IPS-18c (cell line): ENCODE results near the gene FBN2.
"Not testable (repeated sequence)": the region's sequence is repeated elsewhere in the genome, so short reads cannot be mapped to it uniquely, and the experiment has no call there.

ENCODE experiments used
- H3K4me3 ChIP-seq: 2 replicates; pipeline ENCODE4 v1.7.0; 2013; ENCODE audit warnings: low read depth, mild to moderate bottlenecking, low read length, moderate library complexity; ENCODE audit not compliant: insufficient read depth
- H3K9me3 ChIP-seq: one replicate; pipeline ENCODE4 v1.6.1; 2013; ENCODE audit warnings: mild to moderate bottlenecking, low read length, moderate library complexity; ENCODE audit not compliant: control insufficient read depth, insufficient read depth

The FBN2 gene

DNA sequence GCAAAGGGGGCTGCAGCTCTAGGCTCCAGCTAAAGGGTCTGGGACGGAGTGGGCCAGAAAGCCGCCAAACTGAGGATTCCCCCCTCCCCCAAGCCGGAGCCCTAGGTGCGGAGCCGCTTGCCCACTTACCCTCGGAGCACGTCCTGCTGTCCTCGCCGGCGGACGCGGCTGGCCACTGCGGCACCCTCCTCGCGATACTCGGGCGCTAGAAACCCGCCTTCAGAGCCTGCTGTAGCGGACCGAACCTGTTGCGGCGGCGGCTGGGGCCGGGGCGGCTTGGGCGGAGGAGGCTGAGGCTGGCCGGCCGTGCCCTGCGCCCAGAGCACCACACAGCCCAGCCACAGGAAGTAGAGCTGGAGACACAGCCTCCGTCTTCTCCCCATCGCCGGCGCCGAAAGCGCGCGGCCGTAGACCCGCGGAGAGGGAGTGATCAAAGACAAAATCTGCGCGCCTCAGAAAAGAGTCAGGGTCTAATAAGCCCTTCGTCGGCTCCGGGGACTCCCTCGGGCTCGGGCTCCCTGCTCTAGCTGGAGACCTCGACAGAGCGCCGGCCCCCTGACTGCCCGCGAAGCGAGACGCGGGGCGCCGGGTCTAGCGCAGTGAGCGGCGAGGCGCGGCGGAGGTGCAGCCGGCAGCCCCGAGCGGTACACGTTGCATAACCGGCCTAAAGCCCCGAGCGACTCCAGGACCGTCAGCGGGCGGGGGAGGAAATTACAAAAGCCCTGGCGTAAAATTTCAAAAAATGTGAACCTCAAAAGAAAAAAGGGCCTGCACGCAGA is 635 bp downstream of the FBN2 start:
- peaks cover 2% of the 10 kb centered on the region for H3K9me3 ChIP-seq

DNA sequence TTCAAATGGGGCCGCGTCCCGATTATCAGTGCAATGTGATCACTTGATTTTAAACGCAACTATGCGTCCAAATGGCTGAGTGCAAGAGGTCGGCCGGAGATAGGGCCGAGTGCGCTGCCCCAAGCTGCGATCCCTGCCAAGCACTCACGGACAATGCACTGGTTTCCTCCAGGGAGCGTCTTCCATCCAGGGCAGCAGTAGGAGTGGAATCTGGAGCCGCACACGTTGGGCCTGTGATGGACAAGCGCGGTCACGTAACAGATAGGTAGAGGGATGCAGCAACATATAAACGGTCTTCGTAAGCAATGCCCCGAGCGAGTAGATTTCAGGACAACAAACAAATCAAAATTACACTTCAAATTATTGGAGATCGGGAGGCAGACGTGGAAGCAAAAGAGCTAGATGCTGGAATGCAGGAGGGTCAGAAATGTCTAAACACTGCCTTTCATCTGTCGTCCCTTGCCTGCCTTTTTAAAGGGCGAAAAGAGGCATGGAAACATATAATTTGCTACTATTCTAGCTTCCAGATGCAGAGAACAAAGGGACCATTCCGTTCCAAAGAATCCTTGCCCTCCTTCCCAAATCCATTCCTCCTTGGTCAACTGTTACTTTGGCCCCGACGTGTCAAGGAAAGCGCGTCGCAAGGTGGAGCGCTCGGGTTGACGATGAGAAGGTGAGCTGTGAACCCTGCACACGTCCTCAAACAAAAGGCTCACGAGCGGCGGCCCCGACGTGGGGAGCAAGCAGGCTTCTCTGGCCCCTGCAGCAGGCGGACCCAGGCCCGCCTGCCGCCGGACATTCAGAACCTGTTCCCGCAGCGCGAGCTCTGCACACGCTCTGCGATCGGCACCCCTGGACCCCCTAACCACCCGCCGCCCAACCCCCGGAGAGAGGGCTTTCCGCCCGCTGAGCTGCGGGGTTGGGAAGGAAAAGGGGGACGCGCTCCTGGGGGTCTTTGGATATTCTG is 1.5 kb downstream of the FBN2 start:
- Histone ChIP-seq H3K4me3 (peak overlapping the region; percentile 71), H3K9me3 (peaks cover 2% of the 10 kb centered on the region)

More for the DNA sequence above, 635 bp downstream of the FBN2 start:
- H3K4me3 ChIP-seq: peak overlapping the region; percentile 71

DNA sequence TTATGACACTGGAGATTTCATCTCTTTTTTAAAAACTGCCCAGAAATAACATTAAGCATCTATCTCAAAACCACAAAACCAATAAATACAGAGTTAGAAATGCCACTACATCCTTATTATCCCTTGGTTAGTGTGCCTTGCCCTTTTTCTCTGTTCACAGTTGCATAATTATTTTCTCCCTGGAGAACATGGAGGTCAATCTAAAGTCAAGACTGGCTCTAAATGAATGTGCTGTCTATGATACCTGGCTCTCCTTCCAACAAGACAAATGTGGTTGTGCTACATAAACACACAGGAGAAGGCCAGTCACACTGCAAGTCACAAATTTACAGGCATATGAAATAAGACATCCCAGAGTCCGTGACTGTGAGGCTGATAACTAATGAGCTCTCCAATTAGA is 2.8 kb downstream of the FBN2 start:
- H3K4me3 ChIP-seq: no peak overlapping the region
- H3K9me3 ChIP-seq: peaks cover 2% of the 10 kb centered on the region

DNA sequence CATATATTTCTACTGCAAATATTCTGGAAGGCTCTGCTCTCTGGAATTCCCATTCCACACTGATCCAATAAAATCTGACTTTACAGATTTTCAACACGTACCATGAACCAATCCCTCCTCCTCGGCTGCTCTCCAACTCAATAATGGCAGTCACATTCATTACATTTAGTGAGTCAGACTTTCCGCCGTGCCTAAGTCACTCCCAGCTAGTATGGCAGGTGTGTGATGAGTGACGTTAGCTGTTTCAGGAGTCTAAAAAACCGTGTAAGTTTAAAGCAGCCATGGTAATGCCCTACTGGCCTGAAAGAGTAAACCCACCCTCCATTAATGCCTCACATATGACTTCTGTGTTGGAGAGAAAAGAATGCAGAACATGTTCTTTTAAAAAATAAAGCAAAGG is 3.3 kb downstream of the FBN2 start:
- H3K9me3 ChIP-seq: peaks cover 2% of the 10 kb centered on the region
- H3K4me3 ChIP-seq: no peak overlapping the region

DNA sequence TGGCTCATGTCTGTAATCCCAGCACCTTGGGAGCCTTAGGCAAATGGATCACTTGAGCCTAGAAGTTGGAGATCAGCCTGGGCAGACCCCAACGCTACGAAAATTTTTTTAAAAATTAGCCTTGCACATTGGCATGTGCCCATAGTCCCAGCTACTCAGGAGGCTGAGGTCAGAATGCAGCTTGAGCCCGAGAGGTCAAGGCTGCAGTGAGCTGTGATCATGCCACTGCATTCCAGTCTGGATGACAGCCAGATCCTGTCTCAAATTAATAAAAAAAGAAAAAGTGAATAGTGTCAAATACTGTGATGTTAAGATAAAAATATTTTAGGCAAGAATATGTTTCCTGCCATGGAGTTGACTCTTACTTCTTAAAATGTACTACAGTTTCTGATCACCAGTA is 5.3 kb downstream of the FBN2 start:
- H3K4me3 ChIP-seq: no peak overlapping the region
- H3K9me3 ChIP-seq: no peaks in the 10 kb centered on the region

DNA sequence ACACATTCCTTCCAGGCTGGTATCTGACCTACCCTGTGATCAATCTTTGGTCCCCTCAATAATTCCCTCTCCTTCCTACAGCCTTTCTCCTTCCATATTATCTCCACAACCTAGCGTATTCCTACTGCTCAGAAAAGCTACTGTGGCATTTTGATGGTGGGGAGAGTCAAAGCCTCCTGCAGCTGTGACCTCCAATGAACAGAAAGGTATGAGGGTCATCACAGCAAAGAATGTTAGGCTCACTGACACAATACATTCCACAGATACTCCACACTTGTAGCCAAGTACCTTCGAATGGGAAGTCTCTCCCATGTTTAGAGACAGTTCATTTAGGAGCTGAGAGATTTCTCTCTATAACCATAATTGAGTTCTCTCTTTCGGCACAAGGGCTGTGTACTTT is 5.9 kb downstream of the FBN2 start:
- H3K9me3 ChIP-seq: no peaks in the 10 kb centered on the region
- no peak overlapping the region; the same call in 1 of the 2 replicates for H3K4me3 ChIP-seq

DNA sequence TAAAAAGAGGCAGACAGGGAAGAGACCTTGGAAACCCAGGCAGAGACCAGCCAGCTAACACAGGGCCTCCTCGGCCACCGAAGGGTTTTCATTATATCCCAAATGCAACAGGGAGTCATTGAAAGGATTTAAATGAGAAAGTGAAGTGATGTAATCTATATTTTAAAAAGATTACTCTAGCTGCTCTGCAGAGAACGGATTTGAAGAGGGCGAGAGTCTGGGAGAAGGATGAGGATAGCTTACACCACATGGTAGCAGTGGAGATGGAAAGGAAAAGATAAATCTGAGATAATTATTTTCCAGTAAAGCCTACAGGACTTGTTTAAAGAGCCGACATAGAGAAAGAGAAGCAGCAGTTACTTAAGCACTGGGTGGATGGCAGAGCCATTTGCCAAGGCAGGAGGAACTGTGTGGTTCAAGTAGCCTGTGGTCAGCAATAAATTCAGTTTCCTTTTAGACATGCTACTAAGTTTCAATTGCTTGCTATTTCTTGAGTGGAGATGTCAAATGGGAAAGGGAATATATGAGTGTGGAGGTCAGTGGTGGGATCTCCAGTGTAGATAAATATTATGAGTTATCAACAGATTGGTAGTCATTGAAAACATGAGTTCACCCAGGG is 9.3 kb downstream of the FBN2 start:
- no peak overlapping the region for H3K4me3 ChIP-seq

DNA sequence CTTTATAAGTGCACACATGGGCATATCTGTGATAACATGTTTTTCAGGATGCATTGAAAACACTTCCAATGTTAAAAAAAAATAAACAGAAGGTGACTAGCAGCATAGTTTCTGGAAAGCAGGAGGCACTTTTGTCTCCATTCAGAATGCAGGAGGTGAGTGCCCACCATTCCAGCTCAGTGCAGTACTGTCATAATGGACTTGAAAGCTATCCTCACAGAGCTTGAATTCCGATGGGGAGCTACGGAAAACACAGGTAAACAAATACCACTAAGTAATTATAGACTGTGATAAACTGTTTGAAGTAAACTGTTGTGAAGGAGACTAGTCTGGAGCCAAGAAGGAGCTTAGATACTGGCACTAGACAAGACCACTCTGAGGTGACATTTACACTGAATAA is 9.9 kb downstream of the FBN2 start:
- Histone ChIP-seq H3K9me3 (no peaks in the 10 kb centered on the region), H3K4me3 (no peak overlapping the region)

More for the DNA sequence above, 9.3 kb downstream of the FBN2 start:
- no peaks in the 10 kb centered on the region for H3K9me3 ChIP-seq

DNA sequence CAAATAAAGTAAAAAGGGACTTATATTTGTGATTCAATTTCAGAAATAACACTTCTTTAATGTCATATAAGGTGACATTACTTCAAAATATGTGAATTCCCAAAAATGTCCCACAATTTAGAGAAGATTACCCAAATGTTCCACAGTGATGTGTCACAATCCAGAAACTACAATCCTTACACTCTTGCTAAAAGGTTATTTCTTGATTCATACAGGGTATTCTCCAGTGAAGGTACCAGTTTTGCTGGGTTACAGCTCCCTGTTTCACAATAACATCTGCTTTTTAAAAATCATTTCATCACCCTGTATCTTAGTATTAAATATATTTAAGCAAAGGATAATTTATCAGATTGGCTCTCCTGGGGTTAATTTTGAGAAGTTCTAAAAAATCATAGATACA is 11.0 kb downstream of the FBN2 start:
- Histone ChIP-seq H3K9me3 (no peaks in the 10 kb centered on the region), H3K4me3 (no peak overlapping the region)

DNA sequence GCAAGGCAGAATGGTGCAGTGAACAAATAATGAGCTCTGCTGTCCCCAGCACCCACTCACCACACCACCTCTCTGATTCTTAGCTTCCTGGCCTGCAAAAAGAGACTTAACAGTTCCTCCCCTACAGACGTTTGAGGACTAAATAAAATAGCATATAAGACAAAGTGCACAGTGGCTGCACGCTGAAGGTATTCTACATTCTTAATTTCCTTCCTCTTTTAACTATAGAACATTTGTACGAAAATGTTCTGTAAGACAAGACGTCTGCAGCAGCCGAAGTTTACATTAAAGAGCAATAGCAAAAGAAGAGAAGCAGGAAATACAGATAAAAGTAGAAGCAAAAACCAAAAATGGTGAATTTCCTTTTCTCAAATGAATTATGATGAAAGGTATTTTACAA is 15.7 kb downstream of the FBN2 start:
- Histone ChIP-seq H3K9me3 (no peaks in the 10 kb centered on the region), H3K4me3 (no peak overlapping the region)

DNA sequence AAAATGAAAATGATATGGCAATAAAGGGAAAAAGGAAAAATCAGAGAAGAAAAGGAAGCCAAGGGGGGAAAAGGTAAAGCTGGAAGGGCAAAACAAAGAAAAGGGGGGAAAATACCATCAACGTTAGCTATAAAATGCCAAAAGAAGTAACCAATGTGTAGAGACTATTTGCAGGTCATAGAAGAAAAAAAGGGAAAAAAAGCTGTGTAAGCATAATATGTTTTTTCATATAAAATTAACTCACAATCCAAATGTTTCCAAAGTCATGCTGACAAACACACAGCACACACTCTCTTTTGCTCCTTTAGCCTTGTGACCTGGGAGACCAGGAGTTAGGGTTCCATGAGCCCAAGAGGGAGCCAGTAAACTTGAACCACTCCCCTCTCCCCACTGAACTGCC is 18.2 kb downstream of the FBN2 start:
- Histone ChIP-seq H3K9me3 (no peaks in the 10 kb centered on the region), H3K4me3 (no peak overlapping the region)

DNA sequence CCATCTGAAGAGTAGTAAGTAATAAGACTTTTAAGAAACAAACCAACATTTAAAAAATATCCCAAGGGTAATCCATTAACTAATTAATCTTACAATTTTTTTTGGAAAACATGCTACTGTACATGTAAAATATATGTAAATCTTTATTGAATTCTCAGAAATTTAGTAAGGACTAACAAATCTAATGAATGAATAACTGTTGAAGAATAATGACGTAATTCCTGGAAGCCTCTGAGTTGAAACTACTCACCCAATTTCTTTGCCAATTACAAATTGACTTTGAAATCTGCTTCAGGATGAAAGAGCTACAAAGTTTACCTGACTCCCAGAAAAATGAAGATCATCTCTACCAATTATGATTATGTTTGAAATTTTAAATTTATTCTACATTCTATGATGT is 21.1 kb downstream of the FBN2 start:
- Histone ChIP-seq H3K4me3 (no peak overlapping the region), H3K9me3 (no peaks in the 10 kb centered on the region)

DNA sequence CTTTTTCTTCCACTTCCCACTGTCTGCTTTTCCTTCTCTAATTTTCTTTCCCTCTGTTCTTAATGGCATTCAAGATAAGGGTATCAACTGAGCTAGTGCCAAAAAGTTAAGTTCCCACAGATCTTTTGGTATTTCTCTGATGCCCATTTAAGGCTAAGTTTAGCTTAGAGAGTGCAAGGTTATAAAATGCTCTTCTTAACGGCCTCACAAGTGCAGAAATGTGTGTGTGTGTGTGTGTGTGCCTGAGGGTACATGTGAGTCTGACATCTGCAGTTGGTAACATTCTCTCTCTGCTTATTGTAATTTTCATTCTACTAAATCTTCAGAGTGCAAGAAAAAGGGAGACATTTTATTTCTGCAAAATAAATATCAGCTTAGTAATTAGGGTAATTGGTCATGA is 24.2 kb downstream of the FBN2 start:
- no peak overlapping the region for H3K4me3 ChIP-seq

DNA sequence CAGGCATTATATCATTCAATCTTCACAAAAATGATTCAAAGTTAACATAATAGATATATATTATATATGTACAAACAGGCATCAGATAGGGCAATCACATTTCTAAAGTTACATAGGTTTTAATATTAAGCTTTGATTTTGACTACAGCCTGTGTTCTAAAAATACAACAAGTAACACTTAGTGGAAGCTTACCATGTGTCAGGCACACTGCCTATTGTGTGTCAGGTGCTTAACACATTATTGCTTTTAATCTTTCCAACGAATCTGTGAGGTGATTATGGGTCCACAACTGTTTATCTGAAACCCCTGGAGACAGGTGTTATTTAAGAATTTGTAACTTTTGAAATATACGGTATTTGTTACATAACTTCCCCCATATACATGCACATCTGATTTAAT is 25.2 kb downstream of the FBN2 start:
- H3K9me3 ChIP-seq: no peaks in the 10 kb centered on the region

More for the DNA sequence above, 24.2 kb downstream of the FBN2 start:
- no peaks in the 10 kb centered on the region for H3K9me3 ChIP-seq

DNA sequence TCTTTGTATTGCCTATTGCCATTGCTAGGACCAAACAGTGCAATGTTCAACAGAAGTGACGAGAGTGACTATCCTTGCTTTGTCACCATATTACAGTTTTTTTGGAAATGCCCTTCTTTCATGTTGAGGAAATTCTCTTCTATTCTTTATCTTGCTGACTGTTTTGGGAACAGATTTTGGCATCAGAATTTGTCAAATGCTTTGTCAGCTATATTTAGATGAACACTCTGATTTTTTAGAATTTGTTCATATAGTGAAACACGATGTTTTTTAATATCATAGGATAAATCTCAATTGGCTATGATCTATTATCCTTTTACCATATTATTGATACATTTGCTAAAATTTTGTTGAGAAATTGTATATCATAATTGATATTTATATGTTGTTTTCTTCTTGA is 31.4 kb downstream of the FBN2 start:
- no peak overlapping the region for H3K4me3 ChIP-seq
- H3K9me3 ChIP-seq: peaks cover 3% of the 10 kb centered on the region

More for the DNA sequence above, 25.2 kb downstream of the FBN2 start:
- H3K4me3 ChIP-seq: no peak overlapping the region

DNA sequence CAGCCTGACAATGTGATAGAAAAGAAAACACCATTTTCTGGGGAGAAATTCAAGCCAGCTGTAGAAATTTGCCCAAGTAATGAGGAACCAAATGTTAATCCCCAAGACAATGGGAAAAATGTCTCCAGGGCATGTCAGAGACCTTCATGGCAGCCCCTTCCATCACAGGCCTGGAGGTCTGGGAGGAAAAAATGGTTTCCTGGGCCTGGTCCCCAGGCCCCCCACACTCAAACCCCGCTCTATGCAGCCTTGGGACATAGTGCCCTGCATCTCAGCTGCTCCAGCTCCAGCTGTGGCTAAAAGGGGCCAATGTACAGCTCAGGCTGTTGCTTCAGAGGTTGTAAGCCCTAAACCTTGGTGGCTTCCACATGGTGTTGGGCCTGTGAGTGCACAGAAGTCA is 34.3 kb downstream of the FBN2 start:
- not testable (repeated sequence) for H3K9me3 ChIP-seq, H3K4me3 ChIP-seq

DNA sequence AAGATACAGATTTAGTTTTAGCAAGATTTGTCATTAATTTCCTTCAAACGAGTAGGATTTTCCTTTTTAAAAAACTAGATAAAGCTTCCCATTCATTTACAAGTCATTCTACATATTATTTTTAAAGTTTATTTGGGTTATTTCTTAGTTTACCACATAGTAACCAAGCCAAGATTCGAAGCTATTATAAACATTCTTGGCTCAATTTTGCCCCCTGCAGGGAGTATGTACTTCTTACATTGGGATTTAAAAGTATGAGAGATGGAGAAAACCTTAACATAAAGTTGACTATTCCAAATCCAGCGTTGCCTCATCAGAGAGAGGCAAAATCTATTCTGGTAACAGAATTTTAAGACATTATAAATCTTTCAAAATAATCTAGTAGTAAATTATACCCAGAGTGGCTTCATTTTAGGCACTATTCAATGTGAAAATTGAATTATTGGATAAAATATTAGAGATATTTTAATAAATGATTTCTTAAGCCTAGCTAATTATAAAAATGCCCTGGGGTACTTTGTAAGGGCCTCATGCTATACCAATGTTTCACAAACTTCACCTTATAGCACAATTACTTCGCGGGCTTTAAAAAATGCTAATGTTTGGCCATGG is 39.1 kb downstream of the FBN2 start:
- H3K9me3 ChIP-seq: no peaks in the 10 kb centered on the region
- H3K4me3 ChIP-seq: no peak overlapping the region
